LoVo (cell line): ENCODE results near the gene IFI27.

ENCODE experiments used
- DNase-seq: peaks from one replicate; pipeline ENCODE4 v3.0.0-alpha.2; 2016; ENCODE audit warnings: low spot score

Gene IFI27

GRCh38 chr14:94102768-94103482, 7.6 kb upstream of the IFI27 start:
- DNase-seq: no peak

DNA sequence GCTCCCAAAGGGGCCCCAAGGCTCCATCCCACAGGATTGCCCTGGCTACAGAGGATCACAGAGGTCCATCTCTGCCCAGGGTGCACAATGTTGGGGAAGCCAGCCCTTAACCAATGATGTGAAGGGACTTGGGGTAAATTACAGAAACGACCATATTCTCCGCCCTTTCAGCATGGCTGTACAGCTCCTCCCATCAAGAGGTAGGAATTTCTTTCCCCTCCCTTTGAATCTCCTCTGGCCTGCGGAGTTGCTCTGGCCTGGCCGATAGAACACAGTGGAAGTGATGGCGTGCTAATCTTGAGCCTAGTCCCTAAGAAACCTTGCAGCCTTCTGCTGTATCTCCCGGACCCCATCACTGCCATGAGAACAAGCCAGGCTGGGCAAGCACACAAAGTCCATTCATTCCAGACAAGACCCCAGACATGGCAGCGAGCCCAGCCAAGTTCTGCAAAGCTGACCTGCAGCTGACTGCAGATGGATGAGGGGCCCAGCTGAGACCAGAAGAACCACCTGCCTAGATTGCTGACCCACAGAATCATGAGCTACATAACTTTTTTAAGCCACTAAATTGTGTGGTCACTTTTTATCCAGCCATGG, 6.9 kb upstream of the IFI27 start:
- no peak for DNase-seq

- DNase-seq: no peak
Observed at GRCh38 chr14:94104731-94105130, 5.8 kb upstream of the IFI27 start.

GRCh38 chr14:94109915-94110250, 653 bp upstream of the IFI27 start:
- no peak for DNase-seq

DNA sequence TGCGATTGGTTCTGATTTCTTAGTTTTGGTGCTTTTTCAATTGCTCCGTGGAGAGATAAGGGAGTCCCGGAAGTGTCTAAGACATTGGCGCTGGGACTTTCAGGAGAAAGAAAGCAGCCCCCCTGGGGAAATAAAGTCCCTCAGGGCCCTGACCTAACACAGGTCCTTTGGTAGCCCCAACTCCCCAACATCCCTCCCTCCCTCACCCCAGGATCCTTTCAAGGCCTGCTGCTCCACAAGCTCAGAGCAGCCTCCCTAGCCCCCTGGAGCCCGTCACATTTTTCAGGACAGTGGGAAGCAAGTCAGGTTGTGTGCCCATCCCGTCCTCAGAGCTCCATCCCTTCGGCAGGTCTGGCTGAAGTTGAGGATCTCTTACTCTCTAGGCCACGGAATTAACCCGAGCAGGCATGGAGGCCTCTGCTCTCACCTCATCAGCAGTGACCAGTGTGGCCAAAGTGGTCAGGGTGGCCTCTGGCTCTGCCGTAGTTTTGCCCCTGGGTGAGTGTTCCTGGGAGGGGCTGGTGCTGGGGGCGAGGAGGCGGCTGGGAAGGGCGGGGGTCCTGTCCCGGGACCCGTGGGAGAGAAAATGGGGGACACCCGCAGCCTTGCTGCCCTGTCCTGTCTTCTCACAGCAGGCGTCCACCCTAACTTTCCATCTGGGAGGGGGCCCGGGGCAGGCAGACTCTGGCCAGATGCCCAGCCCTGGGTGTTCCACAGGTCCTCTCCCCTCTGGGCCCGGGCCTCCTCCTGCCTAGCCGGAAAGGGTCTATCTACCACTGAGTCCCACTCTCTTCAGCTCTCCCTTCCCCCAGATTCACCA, 950 bp downstream of the IFI27 start:
- DNase-seq: no peak

GRCh38 chr14:94112513-94113063, 2.1 kb downstream of the IFI27 start:
- no peak for DNase-seq

- no peak for DNase-seq
Observed at GRCh38 chr14:94113073-94113472, 2.5 kb downstream of the IFI27 start.

DNA sequence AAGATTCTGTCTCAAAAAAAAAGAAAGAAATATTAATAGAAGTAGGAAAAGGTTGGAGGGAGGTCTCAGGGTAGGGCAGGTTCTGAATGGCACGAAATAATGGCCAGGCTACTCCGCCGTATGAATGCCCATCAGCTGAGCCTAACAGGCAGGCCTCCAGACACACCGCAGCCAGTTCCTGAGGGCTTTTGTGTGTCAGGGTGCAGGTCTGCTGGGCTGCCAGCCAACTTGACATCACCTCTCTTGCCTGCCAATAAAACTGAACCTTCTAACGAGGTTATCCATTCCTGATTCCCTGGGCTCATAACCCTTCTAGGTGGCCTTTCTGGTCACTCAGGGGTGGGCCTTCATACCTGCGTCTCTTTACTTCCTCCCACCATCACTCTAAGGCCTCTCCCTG, 3.0 kb downstream of the IFI27 start:
- DNase-seq: no peak

DNA sequence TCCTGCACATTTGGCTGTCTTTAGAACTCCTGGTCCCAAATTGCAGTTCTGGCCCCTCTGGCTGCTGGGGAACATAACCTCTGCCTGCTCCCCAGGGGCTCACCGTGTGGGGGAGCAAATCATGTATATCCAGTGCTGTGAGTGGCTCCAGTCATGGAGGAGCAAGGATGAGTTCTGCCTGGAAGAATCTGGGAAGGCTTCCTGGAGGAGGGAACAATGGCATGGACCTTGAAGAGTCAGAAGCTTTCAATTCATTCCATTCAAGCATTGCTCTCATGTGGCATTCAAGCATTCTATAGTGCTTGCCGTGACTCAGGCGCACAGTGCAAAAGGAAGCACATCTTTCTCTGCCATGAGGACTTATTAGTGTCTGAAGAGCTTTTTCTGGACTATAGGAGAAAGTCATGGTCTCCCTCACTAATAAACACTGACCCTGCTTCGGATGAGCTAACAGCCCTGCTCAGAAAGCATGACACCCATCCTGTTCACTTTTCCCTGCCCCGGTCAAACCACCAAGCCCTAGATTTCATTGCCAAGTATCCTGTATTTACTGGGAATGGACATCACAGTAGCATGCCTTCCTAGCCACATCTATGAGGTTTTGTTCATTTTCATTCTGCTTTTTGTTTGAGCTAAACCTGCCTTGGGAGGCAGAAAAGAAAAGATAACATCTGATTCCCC, 3.5 kb downstream of the IFI27 start:
- DNase-seq: no peak

DNA sequence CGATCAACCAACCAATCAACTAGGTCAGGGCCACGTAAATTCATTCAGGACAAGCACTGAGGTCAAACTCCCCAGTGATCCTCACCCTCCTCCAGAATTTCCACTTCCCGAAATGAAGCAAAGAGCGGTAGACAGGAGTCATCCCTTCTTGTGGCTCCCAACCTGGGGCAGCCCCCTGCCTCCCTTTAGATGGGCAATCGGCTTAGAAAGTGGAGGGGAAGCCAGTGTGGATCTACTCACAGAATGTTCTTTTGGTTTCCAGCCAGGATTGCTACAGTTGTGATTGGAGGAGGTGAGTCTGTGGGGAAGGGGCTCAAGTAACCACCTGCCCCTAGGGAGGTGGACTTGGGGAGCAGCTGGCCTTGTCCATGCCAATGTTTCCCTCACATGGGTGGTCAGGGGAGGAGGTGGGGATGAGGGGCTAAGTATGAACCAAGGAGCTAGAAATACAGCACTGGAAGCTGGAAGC, 4.1 kb downstream of the IFI27 start:
- DNase-seq: no peak

- no peak for DNase-seq
Observed at GRCh38 chr14:94115058-94115591, 4.6 kb downstream of the IFI27 start.

DNA sequence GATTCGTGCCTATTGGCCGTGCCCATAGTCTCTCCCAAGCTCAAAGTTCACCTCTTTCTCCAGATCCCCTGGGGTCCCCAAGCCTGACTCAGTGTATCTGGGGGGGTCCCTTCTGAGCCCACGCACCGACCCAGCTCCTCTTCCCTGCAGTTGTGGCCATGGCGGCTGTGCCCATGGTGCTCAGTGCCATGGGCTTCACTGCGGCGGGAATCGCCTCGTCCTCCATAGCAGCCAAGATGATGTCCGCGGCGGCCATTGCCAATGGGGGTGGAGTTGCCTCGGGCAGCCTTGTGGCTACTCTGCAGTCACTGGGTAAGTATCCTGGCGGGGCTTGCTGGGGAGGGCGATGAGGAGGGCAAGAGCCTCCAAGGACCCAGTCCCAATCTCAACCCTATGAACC, 5.1 kb downstream of the IFI27 start:
- no peak for DNase-seq

DNA sequence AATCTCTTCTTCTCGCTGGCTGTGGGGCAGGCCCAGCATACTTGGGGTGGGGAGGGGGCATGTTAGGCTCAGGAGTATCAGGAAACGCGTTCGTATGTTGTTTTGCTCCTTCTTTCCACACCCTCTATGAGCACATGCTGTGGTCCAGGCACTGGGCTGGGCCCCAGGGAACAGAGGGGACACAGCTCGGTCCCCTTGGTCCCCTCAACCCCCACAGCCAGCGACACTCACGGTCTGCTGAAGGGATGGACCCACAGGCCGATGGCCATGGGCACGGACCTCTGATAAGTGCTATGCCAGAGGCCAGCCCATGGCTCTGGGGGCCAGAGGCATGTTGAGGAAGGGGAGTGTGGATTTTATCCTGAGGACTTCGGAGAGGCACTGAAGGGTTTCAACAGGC, 6.2 kb downstream of the IFI27 start:
- no peak for DNase-seq

DNA sequence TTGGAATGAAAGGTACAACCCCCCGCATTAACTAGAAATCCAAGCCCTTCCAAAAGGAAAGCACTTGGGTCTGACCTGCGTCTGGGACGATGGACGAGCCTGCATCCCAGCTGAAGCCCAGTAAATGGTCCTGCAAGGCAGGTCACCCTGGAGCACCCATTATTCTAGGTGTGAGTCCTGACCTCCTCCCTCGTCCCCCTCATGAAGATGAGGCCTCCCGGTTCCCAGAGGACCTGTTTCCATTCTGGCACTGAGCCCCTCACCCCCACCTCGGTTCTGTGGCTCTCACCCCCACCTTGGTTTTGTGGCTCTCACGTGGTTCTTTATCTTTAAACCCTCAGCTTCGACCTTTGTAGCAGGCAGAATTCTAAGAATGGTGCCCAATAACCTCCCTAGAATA, 7.3 kb downstream of the IFI27 start:
- no peak for DNase-seq

DNA sequence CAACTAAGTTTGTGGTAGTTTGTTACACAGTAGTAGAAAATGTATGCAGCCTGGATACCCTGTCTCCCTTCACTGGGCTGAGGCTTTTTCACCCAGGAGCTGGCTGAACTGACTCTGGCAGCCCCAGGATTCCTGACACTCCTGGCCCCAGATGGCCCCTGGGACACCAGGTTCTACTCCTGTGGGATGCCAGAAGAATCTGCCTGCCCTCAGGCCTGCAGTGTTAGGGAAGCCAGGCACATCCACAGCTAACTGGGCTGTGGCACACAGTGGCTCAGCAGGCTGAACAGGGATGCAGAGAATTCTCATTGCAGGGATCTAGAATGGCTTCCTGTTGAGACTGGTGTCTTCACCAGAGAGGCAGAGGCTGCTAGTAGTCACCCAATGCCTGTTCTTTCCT, 8.5 kb downstream of the IFI27 start:
- no peak for DNase-seq

- DNase-seq: no peak
Observed at GRCh38 chr14:94120667-94121340, 10.3 kb downstream of the IFI27 start.

DNA sequence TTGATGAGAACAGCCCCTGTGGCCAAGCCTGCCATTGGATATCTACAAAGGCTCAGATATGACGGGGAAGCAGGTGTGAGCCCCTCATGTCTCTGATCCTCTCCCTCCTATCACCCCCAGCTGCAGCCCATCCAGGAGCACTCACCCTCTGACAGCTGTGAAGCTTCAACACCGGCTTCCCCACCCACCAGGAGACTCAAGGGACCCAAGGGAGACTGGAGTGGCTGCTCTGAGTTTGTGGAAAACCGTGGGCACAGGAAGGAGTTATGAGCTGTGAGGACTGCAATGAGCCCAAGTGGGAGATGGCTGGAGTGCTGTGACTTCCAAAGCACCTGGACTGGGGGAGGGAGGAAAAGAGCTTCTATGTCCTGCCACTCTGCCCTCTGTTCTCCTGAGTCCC, 10.9 kb downstream of the IFI27 start:
- no peak for DNase-seq

GRCh38 chr14:94122438-94122837, 11.9 kb downstream of the IFI27 start:
- DNase-seq: no peak

DNA sequence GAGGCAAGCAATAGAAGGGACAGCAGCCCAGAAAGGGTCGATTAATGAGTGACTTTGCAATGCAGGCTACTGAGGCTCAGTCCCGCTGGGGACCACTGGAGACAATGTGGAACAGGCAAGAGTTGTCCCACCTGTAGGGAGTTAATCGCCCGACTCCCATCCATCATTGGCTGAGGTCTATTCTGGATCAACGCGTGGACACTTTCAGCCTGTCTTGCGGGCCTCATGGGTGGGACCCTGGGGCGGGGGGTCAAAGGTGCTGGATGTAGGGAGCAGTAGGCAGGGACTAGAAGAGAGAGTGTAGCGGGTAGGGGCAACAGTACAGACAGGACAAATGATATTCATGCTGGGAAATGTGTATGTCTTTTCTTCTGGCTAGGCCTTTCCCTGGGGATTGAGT, 12.8 kb downstream of the IFI27 start:
- no peak for DNase-seq

- DNase-seq: no peak
Observed at GRCh38 chr14:94123868-94124267, 13.3 kb downstream of the IFI27 start.

- no peak for DNase-seq
Observed at GRCh38 chr14:94124582-94125377, 14.2 kb downstream of the IFI27 start.
